ENCODE measurements around the gene LPGAT1. TPM values are rescaled to one million over a fixed set of nuclear protein-coding genes. Genes with fewer than 3 reads are reported as not detected.

LPGAT1 gene
- total and polyA plus RNA-seq, 3 donors from 2014 or later, result 43.0 to 70.5 (median 44.1) TPM

DNA sequence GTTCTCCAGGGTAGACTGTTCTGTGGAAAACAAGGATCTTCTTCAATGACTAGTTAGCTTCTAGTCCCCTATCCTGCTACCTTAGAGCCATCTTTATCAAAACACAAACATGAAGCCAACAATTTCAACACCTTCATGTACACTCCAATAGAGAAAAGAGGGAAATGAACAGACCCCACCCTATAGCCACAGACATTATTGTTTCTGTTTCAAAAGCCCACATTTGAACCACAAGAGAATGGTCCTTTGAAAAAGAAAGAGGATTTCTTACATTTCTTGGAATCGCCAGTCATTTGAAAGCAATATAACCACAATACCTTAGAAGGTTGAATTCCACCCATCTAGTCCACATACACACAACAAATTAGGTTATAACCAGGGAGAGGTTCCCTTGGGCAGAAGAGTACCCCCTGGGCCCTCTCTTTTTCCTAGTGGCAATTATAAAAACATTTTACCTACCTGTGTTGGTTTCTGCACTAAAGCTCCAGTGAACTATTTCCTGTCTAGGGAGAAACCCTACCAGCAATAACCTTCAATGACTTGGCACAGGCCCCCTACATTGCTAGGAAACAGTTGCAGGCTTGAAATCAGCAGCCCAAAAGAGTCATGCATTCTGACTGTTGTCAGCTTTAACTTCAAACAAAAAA, 2.7 kb upstream of the LPGAT1 start:
- Histone ChIP-seq H3K9me3 (no peaks in the 10 kb centered on the region), H3K27me3 (no peaks in the 10 kb centered on the region), H3K36me3 (ENCODE audit: low read depth, missing control alignments) (no peaks in the 10 kb centered on the region), H3K4me3 (no peak overlapping the region), H3K27ac (no peak overlapping the region), H3K4me1 (no peaks in the 10 kb centered on the region)
- no peak for DNase-seq
- intact Hi-C loops (cut with DNase I; ENCODE audit: low total_unique reads), result loop anchor here (5.0 kb wide), 1 partner anchor 136 kb away; no protein-coding TSS in a partner anchor
- 90 to 93% methylated on average over 1 of the region's 1 CpG for WGBS, 2 donors
- TF ChIP-seq, protein P1, sequence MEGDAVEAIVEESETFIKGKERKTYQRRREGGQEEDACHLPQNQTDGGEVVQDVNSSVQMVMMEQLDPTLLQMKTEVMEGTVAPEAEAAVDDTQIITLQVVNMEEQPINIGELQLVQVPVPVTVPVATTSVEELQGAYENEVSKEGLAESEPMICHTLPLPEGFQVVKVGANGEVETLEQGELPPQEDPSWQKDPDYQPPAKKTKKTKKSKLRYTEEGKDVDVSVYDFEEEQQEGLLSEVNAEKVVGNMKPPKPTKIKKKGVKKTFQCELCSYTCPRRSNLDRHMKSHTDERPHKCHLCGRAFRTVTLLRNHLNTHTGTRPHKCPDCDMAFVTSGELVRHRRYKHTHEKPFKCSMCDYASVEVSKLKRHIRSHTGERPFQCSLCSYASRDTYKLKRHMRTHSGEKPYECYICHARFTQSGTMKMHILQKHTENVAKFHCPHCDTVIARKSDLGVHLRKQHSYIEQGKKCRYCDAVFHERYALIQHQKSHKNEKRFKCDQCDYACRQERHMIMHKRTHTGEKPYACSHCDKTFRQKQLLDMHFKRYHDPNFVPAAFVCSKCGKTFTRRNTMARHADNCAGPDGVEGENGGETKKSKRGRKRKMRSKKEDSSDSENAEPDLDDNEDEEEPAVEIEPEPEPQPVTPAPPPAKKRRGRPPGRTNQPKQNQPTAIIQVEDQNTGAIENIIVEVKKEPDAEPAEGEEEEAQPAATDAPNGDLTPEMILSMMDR (IDR thresholded peaks at IDR 0.05), result no peak
- TF ChIP-seq POLR2A (IDR thresholded peaks at IDR 0.05), result no peak

DNA sequence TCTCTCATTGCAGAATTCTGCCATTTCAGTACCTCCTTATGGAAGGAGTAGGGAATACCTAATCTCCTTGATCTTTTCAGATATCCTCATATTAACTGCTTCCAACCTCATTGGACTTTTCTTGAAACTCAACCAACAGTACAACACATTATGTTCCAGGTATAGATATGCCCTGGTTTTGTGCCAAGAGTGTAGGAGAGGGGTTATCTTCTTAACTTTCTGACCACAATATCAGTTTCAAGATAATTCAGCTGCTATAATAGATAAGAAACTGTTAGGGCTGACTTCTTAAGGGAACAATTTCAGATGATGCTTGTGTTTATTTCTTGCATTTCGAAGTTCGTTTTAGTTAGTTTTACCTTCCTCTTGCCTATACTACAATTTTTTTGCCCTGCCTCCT, 2.1 kb upstream of the LPGAT1 start:
- Histone ChIP-seq H3K9me3 (no peaks in the 10 kb centered on the region), H3K4me1 (no peaks in the 10 kb centered on the region), H3K27me3 (no peaks in the 10 kb centered on the region), H3K36me3 (ENCODE audit: low read depth, missing control alignments) (no peaks in the 10 kb centered on the region), H3K27ac (no peak overlapping the region), H3K4me3 (no peak overlapping the region)
- WGBS, 2 donors, result 73 to 88% methylated on average over 2 of the region's 2 CpGs
- intact Hi-C loops (cut with DNase I; ENCODE audit: low total_unique reads), result loop anchor here (5.0 kb wide), 1 partner anchor 135 kb away; no protein-coding TSS in a partner anchor
- TF ChIP-seq, protein P1 (IDR thresholded peaks at IDR 0.05), result no peak
- TF ChIP-seq POLR2A (IDR thresholded peaks at IDR 0.05), result no peak
- DNase-seq, result no peak

DNA sequence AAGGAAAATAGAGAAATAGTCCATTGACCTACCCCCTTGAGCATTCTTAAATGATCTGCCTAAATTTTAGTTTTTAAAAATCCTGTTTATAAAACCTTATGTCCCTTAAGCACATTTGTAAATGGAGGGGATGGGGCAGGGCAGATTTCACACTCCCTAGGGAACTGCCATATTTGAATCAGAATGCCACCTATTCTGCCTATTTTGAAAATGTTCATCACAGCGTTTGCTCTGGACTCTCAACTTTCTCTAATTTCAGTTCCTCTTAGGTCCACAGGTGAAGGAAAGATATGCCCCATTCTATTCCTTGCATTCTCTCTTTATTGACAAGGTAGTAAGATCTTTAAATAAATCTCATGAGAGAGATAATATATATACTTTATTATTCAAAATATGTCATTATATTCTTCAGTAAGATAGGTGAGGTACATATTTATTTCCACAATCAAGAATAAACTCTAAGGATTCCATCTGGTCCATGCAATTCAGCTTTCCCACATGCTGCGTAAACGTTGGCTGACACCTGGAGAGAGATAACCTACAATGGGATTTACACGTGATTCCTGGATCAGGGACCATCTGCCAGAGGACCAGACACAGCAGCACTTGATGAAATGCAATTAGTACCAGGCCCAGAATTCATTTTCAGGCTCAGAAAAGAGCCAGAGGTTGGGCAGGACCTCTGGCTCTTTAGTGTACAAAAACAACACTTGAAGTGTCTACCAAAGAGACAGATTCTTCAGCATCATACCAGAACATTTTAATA, 1.2 kb upstream of the LPGAT1 start:
- TF ChIP-seq, protein P1 (IDR thresholded peaks at IDR 0.05), result no peak
- no peak for TF ChIP-seq POLR2A (IDR thresholded peaks at IDR 0.05)
- H3K4me3 ChIP-seq, result peak overlapping the region in 1 of 2 donors; percentile 77
- H3K9me3 ChIP-seq, result no peaks in the 10 kb centered on the region
- no peaks in the 10 kb centered on the region for H3K4me1 ChIP-seq
- H3K27me3 ChIP-seq, result no peaks in the 10 kb centered on the region
- no peaks in the 10 kb centered on the region for H3K36me3 ChIP-seq (ENCODE audit: low read depth, missing control alignments)
- H3K27ac ChIP-seq, result peak overlapping the region in 1 of 2 donors; percentile 97
- WGBS, 2 donors, result 56 to 73% methylated on average over 4 of the region's 4 CpGs
- DNase-seq, result no peak
- intact Hi-C loops (cut with DNase I; ENCODE audit: low total_unique reads), result loop anchor here (5.0 kb wide), 1 partner anchor 134 kb away; no protein-coding TSS in a partner anchor

DNA sequence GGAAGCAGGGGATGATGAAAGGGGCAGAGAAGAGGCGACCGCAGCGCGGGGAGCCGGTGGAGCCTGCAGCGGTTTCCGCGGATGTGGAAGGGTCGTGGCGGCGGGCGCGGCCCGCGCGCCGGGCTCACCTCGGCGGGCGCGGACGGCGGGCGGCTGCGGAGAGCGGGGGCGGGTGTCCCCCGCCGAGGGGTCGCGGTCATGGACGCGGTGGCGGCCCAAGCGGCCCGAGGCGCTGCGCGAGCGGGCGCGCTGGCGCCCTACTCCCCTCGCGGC, 572 bp downstream of the LPGAT1 start:
- Histone ChIP-seq H3K27me3 (no peaks in the 10 kb centered on the region), H3K36me3 (ENCODE audit: low read depth, missing control alignments) (no peaks in the 10 kb centered on the region), H3K9me3 (no peaks in the 10 kb centered on the region), H3K27ac (peak overlapping the region; percentile 83 to 97), H3K4me3 (peak overlapping the region; percentile 77 to 98), H3K4me1 (no peaks in the 10 kb centered on the region)
- intact Hi-C loops (cut with DNase I; ENCODE audit: low total_unique reads), result loop anchor here (5.0 kb wide), 1 partner anchor 133 kb away; no protein-coding TSS in a partner anchor
- DNase-seq, result peak; percentile 20
- 0% methylated on average over 26 to 43 of the region's 45 CpGs for WGBS, 2 donors
- no peak for TF ChIP-seq POLR2A (IDR thresholded peaks at IDR 0.05)

DNA sequence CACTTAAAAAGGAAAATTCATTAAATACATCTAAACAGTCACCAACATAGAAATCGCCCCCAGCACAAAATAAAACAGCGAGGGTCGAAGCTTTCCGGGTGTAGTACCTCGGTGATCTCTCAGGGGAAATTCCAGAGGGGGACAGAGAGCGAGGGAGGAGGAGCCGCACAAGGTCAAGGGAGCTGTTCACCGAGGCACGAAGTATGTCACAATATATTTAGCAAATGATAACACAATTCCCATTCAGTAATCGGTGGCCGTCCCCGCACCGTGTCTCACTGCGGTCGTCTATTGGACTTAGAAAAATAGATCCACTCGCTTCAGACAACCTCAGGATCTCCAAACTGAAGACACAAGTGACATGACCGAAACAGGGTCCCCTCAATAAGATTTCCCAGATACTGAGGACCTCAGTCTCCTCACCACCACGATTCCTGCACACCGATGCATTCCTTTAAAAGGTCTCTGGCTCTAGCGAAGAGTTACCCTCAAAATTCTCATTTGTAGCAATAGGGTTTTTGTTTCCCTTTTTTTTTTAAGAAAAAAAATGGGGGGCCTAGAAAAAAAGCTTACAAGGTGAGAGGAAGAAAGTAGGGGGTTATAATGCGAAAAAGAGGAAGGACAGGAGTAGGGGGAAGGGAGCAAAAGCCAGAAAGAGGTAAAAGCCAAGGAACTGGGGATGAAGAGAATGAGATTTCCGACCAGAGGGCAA, 1.1 kb downstream of the LPGAT1 start:
- H3K27me3 ChIP-seq, result no peaks in the 10 kb centered on the region
- peak; percentile 68 for DNase-seq
- WGBS, 2 donors, result 5 to 7% methylated on average over 22 of the region's 22 CpGs
- peak overlapping the region; percentile 77 to 98 for H3K4me3 ChIP-seq
- no peaks in the 10 kb centered on the region for H3K36me3 ChIP-seq (ENCODE audit: low read depth, missing control alignments)
- H3K27ac ChIP-seq, result peak overlapping the region in 1 of 2 donors; percentile 97
- TF ChIP-seq, protein P1 (IDR thresholded peaks at IDR 0.05), result no peak
- no peak for TF ChIP-seq POLR2A (IDR thresholded peaks at IDR 0.05)
- no peaks in the 10 kb centered on the region for H3K9me3 ChIP-seq
- intact Hi-C loops (cut with DNase I; ENCODE audit: low total_unique reads), result loop anchor here (5.0 kb wide), 1 partner anchor 132 kb away; no protein-coding TSS in a partner anchor
- no peaks in the 10 kb centered on the region for H3K4me1 ChIP-seq
